HL-60/S4 treated with retinoic acid at 250 ng/mL for 4 days and 3 days (cell line): ENCODE measurements around the gene BTBD8.
"Not testable (repeated sequence)": the region's sequence is repeated elsewhere in the genome, so short reads cannot be mapped to it uniquely, and the experiment has no call there.

Source experiments
- in situ Hi-C: fragments of 300-500 bp; cut with MboI; formaldehyde crosslinking; loops from 2 replicates; pipeline ENCODE4 v1.7.0; 2022; ENCODE audit warnings: low sequenced_read_pairs

Gene BTBD8

GRCh38 chr1:92080128-92080985, at the start of gene BTBD8:
Gene BTBD8, plus strand, starts transcription at chr1:92080345. Its CDS starts 227 bp downstream, at chr1:92080572.
- in situ Hi-C loops: no loop called here

DNA sequence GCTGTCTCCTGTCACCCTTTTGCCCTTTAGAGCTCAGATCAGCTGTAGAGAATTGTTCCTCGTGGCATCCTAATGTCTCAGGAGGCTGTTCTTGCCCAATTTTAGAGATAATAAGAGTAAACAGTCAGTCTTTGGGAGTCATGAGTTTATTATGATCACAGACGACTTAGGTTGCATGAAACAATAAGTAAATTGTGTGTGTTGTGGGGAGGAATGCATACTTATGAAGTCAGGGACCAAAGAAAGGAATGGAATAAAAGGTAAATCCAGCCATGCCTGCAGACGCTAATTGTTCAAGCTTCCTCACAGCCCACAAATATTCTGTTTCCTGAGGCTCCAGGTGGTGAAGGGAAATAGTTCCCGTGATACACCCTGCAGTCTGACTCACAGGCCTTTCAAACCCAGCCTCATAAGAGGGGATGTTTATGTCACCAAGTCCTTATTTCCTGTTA, 49.5 kb upstream of the BTBD8 start:
- in situ Hi-C loops: no loop called here

DNA sequence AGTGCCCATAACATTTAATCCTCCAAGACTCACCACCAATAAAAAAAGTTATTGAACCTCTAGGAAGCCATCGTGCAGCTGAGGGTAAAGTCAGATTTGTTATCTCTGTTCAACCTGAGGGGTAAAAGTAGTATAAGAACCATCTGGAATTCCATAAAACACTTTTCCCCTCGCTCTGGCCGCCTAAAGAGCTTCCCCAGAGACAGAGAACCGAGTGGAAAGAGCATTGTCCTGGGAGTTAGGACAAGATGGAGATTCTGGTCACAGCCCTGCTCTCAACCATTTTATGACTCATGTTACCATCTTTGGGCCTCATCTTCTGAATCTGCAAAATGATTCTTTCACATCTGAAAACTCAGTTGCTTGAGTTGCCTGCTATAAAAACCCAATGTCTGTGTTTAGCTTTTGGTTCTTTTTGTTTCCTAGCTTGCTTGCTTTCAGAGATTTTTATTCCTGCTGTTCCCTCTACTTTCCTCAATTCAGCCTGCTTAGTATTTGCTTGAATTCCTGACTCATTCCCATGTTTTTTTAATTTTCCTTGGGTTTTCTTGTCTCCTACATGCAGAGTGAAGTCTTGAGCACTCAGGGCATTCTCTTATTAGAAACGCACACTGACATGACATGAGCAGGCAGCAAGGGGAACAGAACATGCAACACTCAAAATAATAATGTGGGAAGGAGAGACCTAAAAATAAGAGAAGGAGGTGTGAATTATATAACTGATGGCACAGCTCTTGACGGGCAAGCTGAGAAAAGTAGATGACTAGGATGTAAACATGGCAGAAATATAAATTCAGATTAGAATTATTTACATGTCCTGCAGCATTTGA, 48.6 kb upstream of the BTBD8 start:
- in situ Hi-C loops: no loop called here

DNA sequence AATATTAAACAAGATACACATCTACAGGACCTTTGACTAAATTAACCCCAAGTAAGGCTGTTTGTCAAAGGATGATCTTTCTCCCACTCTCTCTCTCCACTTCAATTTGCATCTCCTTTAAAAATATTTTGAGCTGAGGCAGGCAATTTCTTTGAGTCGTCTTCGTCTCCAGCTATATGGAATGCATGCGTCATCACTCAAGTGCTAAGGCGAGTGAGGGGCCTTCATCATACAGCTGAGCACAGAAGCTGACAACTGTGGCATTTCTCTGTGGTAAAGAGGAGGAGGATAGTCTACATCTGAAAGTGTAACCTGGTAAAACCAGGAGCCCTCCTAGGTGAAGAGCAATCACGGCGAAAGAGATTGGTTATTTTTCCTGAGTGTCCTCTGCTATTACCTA, 42.7 kb upstream of the BTBD8 start:
- in situ Hi-C loops: no loop called here

DNA sequence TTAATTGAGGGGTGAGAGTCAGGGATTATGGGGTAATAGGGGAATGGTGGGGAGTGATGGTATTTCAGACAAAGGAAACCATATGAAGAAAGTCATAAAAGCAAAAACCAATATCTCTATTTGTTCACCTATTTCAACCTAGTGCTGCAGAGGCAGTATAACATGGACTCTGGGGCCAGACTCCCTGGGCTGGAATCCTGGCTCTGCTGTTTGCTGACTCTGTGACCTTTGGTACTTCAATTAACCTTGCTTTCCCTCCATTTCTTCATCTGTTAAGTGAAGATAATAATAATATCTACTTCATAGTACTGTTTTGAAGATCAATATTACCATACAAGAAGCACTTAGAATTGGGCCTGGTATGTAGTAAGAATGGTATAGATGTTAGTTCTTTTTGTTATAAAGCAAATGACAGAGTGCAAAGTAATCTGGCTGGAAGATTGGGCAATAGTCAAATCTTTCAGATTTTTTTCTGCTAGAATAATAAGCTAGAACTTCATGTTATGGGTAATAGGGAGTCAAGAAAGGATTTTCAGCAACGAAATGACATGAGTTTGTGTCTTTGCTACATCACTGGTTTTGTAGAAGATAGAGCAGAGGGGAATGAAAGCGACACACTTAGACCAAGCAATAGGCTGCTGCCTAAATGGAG, 41.3 kb upstream of the BTBD8 start:
- in situ Hi-C loops: no loop called here

DNA sequence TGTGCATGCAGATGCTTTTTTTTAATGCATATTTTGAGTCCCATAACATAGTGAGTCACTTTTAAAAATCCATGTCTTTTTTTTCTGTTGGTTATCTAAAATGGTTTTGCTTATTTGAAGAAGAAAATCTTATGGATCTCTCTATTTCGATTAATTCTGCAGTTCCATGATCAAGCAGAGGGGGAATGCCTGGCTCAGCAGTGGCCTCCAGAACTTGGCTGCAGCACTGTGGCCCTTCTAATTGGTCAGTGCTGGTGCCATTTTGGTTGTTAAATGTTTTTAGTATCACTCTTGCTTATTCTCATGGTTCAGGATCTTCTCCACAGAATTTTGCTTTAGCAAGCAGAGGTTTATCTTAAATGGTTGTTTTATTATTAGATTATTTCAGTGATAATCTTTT, 39.2 kb upstream of the BTBD8 start:
- in situ Hi-C loops: no loop called here

DNA sequence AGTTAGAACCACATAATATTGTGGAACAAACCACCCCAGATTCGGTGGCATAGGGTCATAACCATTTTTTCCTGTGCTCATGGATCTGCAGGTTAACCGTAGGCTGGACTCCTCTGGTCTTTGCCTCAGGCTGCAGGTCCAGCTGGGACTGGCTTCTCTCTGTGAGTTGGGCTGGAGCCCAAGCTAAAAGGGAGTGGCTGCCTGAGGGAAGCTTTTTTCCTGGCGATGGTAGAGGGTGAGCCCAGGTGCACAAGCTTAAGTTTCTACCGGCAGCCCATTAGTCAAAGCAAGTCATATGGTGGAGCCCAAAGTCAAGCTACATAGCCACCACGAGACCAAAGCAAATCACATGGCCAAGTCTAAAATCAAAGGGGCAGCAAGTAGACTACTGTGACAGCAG, 36.5 kb upstream of the BTBD8 start:
- in situ Hi-C loops: no loop called here

GRCh38 chr1:92045766-92046495, 34.2 kb upstream of the BTBD8 start:
- in situ Hi-C loops: no loop called here

DNA sequence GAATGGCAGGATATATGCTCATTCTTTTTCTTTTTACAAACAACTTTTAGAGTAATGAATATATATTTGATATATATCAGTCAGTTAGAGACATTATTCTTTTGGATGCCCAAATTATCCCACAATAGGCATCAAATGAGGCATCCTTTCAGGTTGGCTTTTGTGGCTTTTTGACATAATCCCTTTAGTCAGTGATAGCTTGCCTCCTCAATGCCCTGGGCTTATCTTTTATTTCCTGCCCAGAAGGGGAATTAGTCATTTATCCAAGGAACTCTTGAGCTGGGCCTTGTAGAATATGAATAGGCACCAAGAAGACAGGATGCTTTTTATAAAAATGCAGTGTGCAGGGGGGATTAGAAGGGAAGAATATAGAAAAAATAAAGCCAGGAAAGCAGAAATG, 28.2 kb upstream of the BTBD8 start:
- in situ Hi-C loops: no loop called here

DNA sequence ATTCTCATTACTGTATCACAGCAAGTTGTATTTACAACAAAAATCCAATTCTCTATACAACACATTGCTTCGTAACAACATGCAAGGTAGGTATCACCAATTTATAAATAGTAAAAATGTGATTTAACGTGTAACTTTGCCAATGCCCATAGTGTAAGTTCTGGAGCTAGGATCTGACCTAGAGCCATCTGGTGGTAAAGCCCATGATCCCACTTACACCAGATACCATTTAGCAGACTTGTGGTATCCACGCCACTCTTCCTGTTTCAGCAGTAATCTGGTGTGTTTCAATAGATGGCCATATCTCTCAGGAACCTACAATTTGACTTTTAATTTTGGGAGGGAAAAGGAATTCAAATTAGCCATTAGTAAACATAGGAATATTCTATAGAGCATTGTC, 15.1 kb upstream of the BTBD8 start:
- in situ Hi-C loops: no loop called here

- in situ Hi-C loops: no loop called here
These were observed 13.8 kb upstream of the BTBD8 start for GRCh38 chr1:92066321-92066720.

DNA sequence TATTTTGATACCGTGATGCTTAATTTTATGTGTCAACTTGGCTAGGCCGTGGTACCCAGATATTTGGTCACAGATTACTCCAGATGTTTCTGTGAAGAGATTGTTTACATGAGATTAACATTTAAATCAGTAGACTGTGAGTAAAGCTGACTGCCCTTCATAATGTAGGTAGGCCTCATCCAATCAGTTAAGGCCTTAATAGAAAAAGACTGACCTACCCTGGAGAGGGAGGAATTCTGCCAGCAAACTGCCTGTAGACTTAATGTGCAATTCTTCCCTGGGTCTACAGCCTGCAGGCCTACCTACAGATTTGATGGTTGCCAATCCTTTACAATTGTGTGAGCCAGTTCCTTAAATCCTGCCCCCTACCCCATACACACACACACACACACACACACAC, 9.3 kb upstream of the BTBD8 start:
- in situ Hi-C loops: no loop called here

DNA sequence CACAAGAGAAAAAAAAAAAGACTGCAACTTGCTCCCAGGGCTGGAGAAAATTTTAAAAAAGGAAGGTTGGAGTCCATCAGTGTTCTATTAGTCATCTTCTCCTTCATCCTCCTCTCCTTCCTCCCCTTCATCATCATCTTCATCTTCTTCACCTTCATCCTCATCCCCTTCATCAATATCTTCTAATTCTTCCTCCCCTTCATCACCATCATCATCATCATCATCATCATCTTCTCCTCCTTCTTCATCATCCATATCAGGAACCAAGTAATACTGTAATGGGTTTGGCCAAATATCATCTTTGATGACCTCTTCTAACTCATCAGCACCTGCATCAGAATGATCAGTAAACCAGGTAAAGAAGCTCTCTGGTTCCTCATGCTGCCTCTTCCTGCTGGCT, 5.7 kb upstream of the BTBD8 start:
- in situ Hi-C loops: not testable (repeated sequence)

GRCh38 chr1:92075311-92075710, 4.8 kb upstream of the BTBD8 start, which contains the start of gene SETSIP:
Gene SETSIP, minus strand, starts transcription at chr1:92075411. Its CDS starts 0 bp downstream, at chr1:92075411.
- in situ Hi-C loops: no loop called here

DNA sequence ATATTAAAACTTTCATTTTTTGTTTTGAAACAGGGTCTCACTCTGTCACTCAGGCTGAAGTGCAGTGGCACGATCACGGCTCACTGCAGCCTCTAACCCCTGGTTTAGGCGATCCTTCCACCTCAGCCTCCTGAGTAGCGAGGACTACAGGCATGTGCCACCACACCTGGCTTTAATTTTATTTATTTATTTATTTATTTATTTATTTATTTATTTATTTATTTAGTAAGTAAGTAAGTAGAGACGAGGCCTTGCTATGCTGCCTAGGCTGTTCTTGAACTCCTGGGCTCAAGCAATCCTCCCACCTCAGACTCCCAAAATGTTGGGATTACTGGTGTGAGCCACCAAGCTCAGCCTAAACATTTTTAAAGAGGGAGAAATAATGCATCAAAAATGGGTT, 3.8 kb upstream of the BTBD8 start:
- in situ Hi-C loops: no loop called here

DNA sequence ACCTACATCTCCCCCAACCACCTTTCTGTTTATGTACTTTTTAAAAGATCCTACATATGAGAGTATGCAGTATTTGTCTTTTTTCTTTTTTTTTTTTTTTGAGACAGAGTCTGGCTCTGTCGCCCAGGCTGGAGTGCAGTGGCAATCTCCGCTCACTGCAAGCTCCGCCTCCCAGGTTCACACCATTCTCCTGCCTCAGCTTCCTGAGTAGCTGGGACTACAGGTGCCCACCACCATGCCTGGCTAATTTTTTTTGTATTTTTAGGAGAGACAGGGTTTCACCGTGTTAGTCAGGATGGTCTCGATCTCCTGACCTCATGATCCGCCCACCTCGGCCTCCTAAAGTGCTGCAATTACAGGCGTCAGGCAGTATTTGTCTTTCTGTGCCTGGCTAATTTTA, 2.1 kb upstream of the BTBD8 start:
- in situ Hi-C loops: not testable (repeated sequence)

GRCh38 chr1:92079441-92079840, 704 bp upstream of the BTBD8 start:
- in situ Hi-C loops: no loop called here

GRCh38 chr1:92081031-92081430, 886 bp downstream of the BTBD8 start:
- in situ Hi-C loops: no loop called here

GRCh38 chr1:92084651-92085050, 4.5 kb downstream of the BTBD8 start:
- in situ Hi-C loops: no loop called here

DNA sequence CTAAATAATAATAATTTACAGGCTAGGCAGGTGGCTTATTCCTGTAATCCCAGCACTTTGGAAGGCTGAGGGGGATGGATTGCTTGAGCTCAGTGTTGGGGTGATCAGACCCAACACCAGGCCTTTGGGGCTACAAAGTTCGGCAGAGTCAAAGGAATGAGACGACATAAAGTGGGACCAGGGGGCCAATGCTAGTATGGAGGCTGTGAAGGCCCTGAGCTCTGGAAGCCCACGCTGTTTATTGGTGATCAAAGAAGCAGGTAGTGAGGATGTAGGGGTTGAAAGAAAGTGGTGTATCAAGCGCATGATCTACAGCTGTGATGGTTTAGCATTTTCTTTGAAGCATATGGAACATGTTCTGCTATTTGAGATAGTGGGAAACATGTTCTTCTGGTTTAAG, 5.6 kb downstream of the BTBD8 start:
- in situ Hi-C loops: no loop called here

- in situ Hi-C loops: no loop called here
These were observed 7.4 kb downstream of the BTBD8 start for GRCh38 chr1:92087542-92087941.
